NCI-H2029 (cell line): Measurements from ENCODE around the gene CD177.
"Not testable (repeated sequence)": the region's sequence is repeated elsewhere in the genome, so short reads cannot be mapped to it uniquely, and the experiment has no call there.

Experiments
- DNase-seq: peaks from one replicate; lab custom pipeline; 2025; lab: John Stamatoyannopoulos, UW

CD177 gene, protein sequence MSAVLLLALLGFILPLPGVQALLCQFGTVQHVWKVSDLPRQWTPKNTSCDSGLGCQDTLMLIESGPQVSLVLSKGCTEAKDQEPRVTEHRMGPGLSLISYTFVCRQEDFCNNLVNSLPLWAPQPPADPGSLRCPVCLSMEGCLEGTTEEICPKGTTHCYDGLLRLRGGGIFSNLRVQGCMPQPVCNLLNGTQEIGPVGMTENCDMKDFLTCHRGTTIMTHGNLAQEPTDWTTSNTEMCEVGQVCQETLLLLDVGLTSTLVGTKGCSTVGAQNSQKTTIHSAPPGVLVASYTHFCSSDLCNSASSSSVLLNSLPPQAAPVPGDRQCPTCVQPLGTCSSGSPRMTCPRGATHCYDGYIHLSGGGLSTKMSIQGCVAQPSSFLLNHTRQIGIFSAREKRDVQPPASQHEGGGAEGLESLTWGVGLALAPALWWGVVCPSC

DNA sequence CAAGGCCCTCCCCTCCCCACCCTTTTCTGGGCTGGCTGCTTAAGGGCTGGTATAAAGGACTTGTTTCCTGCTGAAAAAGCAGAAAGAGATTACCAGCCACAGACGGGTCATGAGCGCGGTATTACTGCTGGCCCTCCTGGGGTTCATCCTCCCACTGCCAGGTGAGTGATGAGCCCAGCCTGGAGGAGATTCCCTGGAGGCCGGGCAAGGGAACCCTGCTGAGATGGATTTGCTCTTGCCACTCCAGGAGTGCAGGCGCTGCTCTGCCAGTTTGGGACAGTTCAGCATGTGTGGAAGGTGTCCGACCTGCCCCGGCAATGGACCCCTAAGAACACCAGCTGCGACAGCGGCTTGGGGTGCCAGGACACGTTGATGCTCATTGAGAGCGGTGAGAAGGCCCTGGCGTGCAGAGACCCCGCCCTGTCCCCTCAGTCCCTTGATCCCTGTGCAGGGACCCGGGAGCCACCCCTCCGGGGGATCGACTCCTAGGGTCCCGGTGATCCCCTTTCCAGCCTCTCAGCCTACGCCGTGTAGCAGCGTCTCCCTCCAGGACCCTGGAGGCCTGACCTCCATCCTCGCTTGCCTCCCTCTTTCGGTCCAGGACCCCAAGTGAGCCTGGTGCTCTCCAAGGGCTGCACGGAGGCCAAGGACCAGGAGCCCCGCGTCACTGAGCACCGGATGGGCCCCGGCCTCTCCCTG, at the start of gene CD177:
Gene CD177, plus strand, starts transcription at position 81 of the 699 bp plus-strand sequence. Its CDS starts 29 bp downstream, at position 110.
- no peak for DNase-seq

DNA sequence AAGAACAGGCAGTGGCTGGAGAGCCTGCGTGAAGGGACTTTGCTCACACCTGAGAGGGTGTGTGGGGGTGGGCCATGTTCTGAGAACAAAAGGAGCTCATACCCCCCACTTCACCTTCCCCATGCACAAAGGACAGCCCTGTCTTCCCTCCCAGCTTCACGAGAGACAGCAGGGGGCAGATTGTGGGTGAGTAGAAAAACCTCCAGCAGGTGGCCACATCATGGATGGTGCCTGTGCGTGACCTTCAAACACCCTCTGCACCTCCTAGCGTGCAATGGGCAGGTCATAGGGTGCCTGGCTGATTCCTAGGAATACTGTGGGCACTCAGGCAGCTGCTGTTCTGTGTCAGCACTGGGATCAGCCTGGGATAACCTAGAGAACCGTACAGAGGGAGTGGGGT, 47.8 kb upstream of the CD177 start:
- DNase-seq: no peak

DNA sequence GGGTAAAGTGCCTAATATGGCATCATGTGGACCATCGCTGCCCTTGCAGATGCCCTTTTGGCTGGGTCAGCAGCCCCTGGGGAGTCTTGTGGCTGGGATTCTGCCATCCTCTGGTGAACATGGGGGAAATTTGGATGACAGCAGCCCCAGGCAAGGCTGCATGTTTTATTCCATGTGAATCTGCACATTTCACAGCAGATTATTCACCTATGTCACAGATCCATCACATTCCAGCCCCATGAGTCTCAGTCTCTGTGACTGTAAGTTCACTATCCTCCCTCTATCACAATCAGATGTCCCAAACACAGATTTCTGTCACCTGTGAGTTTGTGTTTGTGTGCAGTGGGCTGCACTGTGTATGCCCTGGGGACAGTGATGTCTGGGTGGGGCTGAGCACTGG, 47.4 kb upstream of the CD177 start:
- no peak for DNase-seq

DNA sequence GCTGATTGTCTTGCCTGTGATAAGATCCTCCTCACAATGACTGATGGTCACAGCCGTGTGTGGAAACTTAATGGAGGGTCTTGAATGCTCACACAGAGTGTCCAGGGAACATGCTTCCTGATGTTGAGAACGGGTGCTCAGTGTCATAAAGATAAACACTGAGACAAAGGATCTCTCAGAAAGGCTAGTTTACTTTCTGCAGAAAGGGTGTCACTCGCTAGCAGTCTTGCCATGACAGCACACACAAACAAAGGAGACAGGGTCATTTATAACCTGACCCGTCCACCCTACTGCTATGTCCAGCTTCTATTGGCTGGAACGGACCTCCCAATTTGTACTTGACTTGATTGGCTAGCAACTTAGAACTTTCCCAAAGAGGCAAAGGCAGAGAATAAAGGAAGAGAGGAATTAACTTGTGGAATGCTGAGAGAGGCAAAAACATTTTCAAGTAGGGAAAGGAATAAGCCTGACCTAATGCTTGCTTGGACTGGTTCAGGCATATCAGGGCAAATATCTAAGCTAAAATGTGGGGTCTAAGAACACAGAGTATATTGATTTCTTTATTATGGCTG, 45.2 kb upstream of the CD177 start:
- no peak for DNase-seq

DNA sequence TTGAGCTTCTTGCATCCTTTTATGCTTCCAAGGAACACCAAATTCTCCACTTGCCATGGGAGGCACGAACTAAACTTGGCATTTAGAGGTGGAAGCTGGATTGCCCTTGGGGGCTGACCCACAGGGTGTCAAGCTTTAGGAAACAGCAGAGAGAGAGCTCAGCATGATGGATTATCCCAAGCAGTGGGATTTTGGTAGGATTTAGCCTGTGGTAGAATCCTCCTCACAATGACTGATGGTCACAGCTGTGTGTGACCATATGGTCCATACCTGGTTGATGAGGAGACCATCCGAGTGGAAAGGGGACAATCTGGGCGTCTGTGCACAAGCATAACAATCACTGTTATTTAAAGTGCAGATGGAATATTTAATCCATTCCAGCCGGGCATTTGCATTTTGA, 44.0 kb upstream of the CD177 start:
- DNase-seq: no peak

DNA sequence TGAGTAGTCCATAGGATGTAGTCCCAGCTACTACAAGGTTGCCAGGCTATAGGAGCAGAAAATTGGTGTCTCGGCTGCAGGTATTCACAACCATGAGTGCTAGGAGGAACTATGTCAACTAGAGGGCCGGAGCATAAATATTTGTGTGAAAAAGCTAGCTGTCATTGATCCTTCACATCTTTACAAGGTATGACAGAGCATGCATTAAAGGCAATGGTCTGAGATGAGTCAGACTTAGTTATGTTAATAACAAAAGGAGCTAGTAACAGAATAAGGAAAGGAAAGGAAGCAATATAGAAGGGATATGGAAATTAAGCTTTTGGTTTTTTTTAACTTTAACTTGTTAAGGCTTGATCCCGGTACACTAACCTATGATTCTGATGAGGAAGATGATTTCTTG, 43.3 kb upstream of the CD177 start:
- DNase-seq: no peak

DNA sequence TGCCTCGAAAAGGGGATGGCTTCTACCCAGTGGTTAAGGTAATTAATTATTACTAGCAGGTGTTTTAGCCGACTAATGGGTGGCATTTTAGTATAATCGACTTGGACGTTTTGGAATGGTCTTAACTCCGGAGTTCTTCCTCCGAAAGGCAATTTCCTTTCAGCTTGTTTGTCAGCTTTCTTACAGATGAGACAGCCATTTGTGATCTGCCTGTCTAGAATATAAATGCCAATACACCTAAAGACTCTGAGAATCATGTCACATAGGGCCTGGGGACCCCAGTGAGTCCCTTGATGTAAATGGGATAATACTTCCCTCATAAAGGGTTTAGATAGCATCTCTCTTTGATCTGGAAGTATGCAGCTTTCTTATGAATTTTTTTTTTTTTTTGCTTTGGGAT, 42.2 kb upstream of the CD177 start:
- no peak for DNase-seq

DNA sequence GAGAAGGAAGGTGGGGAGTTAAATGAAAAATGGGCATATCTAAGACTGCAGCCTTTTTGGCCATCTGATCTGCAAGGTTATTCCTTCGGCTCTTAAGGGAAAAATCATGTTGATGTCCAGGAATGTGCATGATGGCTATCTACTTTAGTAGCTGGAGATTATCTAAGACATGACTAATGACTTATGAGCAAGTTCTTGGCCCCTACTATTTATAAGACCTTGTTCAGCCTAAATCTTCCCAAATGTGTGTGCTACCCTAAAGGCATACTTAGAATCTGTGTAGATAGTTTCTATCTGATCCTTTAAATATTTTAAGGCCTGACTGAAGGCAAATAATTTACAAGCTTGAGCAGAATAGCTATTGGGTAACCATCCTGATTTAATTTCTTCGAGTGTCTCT, 41.8 kb upstream of the CD177 start:
- no peak for DNase-seq

DNA sequence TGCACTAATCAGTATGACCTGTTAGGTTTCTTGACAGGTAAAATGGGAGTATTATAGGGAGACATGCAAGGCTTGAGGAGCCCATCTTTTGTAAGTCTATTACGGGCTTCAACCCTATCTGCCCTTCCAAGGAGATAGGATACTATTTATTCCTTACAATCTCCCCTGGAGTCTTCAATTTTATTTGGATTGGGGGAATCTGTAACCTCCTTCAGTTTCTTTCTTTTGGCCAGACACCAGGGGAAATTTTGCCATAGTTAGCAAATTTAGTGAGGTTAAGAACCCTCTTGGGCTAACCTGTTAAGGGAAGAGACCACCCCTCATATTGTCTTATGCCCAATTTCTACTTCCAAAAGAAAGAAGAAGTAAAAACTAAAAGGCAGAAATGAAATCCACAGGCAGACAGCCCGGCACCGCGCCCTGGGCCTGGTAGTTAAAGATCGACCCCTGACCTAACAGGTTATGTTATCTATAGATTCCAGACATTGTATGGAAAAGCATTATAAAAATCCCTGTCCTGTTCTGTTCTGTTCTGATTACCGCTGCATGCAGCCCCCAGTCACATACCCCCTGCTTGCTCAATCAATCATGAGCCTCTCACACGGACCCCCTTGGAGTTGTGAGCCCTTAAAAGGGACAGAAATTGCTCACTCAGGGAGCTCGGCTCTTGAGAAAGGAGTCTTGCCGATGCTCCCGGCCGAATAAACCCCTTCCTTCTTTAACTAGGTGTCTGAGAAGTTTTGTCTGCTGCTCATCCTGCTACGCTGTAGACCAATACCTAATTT, 39.6 kb upstream of the CD177 start:
- DNase-seq: no peak

DNA sequence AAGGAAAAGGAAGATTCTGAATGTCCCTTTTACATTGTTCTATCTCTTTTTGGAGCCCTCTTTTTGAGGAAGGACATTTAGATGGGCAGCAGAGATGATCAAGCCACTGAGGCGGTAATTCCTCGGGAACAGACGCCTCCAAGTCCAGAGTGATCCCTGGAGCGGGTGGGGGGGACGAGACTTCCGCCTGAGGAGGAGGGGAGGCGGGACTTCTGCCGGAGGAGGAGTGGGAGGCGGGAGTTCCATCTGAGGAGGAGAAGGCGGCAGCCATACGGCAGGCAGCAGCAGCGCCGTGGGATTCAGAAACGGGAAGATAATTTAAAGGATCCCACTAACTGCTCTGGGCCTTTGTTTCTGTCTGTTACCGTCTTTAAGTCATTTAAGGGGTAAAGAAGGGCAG, 37.6 kb upstream of the CD177 start:
- DNase-seq: no peak

DNA sequence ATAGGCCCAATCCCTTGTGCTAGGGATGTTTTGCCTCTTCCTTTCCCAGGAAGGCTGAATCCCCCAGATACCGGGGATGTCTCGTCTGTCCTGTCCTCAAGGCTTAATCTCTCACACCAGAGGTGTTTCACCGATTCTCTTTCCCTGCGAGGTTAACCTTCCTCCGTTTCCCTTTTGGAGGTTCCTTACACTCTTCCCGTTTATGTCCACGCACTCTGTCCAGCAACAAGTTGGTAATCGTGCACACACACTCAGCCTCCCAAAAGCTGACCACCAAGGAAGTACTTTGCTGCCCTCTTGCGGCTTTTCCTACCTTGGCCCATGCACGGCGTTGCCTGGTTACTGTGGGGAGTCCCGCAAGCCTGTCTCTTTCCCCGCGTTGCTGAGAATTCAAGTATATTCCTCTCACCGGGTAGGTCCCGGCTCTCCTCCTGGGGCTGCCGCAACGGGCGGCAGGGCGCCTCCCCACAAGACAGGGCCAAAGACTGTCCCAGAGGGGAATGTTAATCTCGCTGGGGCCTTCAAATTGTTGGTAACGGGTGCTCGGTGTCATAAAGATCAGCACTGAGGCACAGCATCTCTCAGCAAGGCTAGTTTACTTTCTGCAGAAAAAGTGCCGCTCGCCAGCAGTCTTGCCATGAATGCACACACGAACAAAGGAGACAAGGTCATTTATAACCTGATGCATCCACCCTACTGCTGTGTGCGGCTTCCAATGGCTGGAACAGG, 36.7 kb upstream of the CD177 start:
- DNase-seq: peak; percentile 24

DNA sequence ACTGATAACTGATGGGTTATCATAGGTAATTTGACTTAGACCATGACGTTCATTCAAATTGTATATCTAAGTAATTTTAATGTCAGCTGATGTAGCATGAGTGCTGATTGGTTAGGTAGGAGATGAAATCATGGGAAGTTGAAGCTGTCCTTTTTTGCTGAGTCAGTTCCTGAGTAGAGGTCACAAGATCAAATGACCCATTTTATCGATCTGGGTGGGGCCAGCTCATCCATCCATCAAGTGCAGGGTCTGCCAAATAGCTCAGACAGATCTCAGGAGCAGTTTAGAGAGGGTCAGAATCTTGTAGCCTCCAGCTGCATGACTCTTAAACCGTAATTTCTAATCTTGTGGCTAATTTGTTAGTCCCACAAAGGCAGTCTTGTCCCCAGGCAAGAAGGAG, 35.3 kb upstream of the CD177 start:
- DNase-seq: no peak

DNA sequence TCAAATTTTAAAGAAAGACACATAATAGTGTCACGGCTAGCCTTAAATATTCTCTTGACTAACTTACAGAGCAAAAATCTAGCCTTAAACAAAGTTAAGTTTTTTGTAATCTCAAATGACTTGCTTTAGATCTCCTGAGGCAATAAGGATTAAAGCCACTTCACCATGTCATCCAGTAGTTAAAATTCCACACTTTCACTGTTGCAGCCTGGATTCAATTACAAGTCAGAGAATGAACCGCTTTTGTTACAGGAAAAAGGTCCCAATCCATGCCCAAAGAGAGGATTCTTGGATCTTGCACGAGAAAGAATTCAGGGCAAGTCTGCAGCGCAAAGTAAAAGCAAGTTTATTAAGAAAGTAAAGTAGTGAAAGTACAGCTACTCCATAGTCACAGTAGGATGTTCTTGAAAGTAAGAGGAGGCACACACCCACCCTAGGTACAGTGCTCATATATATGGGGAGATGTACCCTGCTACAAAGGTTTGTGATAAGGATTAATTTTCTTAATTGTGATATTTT, 34.6 kb upstream of the CD177 start:
- DNase-seq: no peak

DNA sequence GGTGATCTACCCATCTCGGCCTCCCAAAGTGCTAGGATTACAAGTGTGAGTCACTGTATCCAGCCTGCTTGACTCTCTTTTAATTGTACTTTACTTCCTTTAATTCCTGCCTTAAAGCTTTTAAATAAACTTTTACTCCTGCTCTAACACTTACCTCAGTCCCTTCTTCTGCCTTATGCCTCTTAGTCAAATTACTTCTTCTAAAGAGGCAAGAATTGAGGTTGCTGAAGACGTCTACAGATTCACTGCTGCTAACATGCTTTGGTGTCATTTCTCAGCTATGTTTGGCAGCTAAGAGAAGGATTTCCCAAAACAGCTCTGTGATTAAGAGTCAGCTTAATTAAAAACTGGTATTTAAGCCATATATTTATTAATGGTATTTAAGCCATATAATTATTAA, 32.9 kb upstream of the CD177 start:
- DNase-seq: no peak

DNA sequence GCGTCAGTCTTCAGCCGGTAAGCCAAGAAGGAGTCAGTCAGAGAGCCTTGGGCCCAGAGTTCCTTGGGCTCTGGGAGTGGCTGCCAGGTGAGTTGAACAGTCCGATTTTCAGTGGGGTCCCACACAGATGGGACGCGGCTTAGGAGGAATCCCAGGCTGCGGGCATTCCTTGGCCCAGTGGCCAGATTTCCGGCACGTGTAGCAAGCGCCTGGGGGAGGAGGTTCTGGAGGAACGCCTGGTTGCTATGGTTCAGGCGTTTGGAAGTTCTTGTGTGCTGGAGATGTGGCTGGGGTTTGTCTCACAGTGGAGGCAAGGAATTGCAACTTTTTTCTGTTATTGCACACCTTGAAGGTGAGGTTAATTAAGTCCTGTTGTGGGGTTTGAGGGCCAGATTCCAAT, 26.7 kb upstream of the CD177 start:
- DNase-seq: not testable (repeated sequence)

DNA sequence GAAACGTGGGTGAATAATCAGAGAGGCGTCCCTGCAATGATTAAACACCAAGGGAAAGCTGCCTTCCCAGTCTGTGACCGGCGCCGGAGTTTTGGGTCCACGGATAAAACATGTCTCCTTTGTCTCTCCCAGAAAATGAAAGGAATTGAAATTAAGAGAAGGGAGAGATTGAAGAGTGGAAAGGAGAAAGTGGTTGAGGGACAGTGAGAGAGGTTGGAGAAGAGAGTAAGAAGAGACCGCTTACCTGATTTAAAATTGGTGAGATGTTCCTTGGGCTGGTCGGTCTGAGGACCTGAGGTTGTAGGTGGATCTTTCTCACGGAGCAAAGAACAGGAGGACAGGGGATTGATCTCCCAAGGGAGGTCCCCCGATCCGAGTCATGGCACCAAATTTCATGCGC, 24.9 kb upstream of the CD177 start:
- DNase-seq: not testable (repeated sequence)

DNA sequence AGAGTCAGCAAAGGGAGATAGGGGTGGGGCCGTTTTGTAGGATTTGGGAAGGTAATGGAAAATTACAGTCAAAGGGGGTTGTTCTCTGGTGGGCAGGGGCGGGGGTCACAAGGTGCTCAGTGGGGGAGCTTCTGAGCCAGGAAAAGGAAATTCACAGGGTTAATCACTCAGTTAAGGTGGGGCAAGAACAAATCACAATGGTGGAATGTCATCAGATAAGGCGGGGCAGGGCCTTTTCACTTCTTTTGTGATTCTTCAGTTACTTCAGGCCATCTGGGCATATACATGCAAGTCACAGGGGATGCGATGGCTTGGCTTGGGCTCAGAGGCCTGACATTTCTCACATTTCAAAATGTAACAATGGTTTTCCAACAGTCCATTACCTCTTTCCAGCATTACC, 24.4 kb upstream of the CD177 start:
- not testable (repeated sequence) for DNase-seq

DNA sequence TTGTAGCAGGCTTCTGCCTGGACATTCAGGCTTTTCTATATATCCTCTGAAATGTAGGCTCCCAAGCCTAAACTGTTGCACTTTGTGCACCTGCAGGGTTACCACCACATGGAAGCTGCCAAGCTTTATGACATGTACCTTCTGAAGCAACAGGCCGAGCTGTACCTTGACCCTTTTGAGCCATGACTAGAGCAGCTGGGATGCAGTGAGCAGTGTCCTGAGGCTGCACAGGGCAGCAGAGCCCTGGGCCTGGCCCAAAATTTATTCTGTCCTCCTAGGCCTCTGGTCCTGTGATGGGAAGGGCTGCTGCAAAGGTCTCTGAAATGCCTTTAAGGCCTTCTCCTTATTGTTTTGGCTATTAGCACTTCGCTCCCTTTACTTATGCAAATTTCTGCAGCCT, 23.5 kb upstream of the CD177 start:
- no peak for DNase-seq

DNA sequence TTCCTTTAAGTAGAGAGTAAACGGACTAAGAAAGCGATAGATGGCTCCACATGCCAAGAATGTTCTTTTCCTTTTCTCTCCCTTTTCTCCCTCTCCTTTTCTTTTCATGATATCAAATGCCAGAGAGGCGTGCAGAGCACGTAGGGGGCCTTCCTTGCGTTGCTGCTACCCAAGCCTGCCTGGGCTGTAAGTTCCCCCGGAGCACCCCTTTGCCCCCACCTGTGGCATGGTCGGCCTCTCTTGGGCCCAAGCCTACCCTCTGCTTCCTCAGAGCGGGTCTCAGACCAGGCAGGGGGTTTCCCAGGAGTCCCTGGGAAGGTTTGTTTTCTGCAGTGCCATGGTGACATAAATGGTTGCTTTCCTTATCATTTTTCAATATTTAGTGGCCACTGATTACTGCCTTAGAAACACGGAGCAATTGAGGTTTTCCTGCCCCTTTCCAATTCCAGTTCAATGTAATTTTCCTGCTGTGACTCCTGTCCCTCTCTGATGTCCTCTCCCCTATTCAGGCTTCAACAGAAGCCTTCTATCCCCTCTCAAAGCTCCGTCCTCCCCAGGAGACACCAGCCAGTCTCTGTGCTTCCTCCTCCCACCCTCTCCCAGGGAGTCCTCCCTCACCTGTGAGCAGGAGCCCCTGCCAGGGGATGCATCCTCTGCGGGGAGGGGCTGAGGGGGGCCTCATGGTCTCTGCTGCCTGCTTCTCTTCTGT, 22.6 kb upstream of the CD177 start:
- DNase-seq: no peak

DNA sequence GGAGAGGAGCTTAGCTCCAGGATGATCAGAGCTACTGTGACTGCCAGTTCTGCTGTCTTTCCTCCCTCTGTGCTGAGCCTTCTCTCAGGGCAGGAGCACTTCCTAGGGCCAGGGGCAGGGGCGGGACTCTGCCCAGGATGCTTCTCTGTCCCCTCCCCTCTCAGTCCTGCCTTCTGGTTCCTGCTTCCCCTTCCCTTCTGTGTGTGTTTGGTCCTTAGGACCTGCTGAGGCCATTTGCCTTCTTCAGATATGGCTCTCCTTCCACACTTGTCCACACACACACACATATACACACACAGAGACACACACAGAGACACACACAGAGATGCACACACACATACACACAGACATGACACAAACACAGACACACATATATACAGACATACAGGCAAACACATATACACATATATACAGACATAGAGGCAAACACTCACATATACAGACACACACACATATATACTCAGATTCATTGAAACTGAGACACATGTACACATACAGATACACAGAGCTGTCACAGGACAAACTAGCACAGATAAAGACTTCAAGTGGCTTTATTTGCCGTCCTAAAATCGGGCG, 22.0 kb upstream of the CD177 start:
- no peak for DNase-seq
